A549 (cell line): Measurements from ENCODE around the gene UFSP2.

Experiments
- CHD2 ChIP-seq: fragments of 150-350 bp; IDR thresholded peaks from 2 replicates; pipeline ENCODE4 v1.6.1; 2014; ENCODE audit warnings: low read length; ENCODE audit not compliant: partially characterized antibody
- CTCF ChIP-seq: fragments of >200 bp; sonication (Bioruptor Twin); formaldehyde crosslinking; IDR thresholded peaks from 3 replicates; pipeline ENCODE4 v1.5.1; 2016
- EP300 ChIP-seq, 2 experiments: fragments of >200 bp; sonication (Bioruptor Twin); formaldehyde crosslinking; IDR thresholded peaks; 2 replicates in 1 of 2; 3 replicates in 1 of 2; pipeline ENCODE4 v1.6.1; 2016 to 2017
- GATA3 ChIP-seq: IDR thresholded peaks from 2 replicates; pipeline ENCODE4 v1.6.1; 2012; ENCODE audit warnings: borderline replicate concordance
- KDM1A ChIP-seq: fragments of 200-600 bp; sonication (generic); IDR thresholded peaks from 2 replicates; pipeline ENCODE4 v1.6.1; 2016; ENCODE audit warnings: low read depth, mild to moderate bottlenecking
- MAFK ChIP-seq: fragments of 450-650 bp; IDR thresholded peaks from 2 replicates; pipeline ENCODE4 v1.6.1; 2014; ENCODE audit not compliant: partially characterized antibody
- POLR2A ChIP-seq: IDR thresholded peaks from 2 replicates; pipeline ENCODE4 v1.6.1; 2012; ENCODE audit warnings: mild to moderate bottlenecking, low read length
- ZC3H11A ChIP-seq: fragments of 450-650 bp; IDR thresholded peaks from 2 replicates; pipeline ENCODE4 v1.6.1; 2014; ENCODE audit warnings: antibody characterized with exemption, mild to moderate bottlenecking
- ZSCAN20 ChIP-seq: fragments of 250-450 bp; sonication (Bioruptor Pico); IDR thresholded peaks from 2 replicates; pipeline ENCODE4 v1.8.0; 2022; ENCODE audit warnings: mild to moderate bottlenecking, moderate library complexity

GRCh38 chr4:185396724-185397385 lies 28.9 kb downstream of the UFSP2 start, which contains the start of gene ANKRD37:
- no peak for TF ChIP-seq KDM1A
- no peak for TF ChIP-seq CTCF
- TF ChIP-seq EP300 (IDR thresholded peaks at IDR 0.05) = no peak
- TF ChIP-seq ZC3H11A = no peak
- no peak for TF ChIP-seq GATA3
- no peak for TF ChIP-seq MAFK
- no peak for TF ChIP-seq ZSCAN20 (CRISPR knock-in tag)
- TF ChIP-seq POLR2A = no peak
- no peak for TF ChIP-seq CHD2
